Right kidney (tissue), 1 donor: ENCODE data around the gene PRKX.
A peak's percentile ranks its signal among the peaks of the same experiment; 100 is the strongest.
"Not testable (repeated sequence)": the region's sequence is repeated elsewhere in the genome, so short reads cannot be mapped to it uniquely, and the experiment has no call there.

Source experiments
- DNase-seq: peaks from one replicate; pipeline ENCODE4 v3.0.0-alpha.2; 2016

Gene PRKX

DNA sequence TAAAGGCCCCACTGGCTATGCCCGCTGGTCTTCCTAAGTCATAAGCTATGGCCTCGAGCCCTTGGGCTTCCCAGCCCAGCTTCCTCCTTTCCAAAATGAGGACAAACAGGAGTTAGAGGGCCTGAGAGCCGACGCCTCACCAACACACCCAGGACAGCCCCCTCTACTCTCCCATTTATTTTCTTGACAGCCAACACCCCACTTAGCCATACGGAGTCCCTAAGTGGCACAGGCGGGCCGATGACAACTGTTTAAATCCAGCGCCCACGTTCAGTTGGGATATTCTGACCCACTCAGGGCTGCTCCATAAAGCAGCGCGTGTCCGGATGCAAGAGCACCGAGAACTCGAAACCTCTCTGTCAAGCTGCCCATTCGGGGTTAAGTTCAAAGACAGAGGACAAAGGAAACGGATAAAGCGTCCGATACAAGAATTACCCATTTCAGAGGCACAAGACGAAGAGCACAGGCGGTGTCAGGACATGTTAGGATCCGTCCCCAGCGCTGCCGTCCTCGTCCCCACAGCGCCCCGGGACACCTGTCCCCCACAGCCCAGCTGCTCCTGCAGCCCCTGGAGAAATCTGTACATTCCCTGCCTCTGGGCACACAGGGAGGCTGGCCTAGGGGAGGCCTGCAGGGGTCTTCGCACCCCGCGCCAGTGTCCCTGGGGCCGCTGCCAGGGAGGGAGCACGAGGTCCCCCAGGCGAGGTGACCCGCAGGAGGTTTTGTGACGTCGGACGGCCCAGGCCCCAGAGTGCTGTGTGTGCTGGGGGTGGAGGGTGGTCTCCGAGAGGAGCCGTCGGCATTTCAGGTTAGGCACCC is 1.2 kb downstream of the PRKX start:
- DNase-seq = peak; percentile 55

DNA sequence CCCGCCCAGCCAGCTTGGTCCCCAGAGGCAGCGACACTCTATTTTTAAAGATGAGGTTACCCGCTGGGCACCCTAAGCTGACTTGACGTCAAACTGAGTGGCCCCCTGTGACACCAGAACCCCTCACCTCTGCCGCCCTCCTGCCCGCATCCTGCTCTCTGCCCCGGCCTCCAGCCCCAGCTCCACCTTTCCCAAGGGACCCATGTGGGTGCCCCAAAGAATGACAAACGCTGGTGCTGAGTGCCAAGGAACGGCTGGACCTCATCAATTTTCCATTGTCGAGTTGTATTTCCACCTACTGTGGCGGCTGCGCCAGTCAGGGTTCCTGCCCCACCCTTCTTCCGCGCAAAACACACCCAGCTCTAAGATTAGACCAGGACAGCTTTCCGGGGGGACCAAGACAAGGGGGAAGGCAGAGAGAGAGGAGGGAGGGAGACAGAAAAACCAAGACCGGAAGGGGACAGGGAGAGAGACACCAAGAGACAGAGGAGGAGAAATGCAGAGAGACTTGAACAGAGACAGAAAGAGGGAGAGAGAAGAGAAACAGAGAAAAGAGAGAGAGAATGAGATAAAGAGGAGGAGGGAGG is 2.0 kb downstream of the PRKX start:
- no peak for DNase-seq

GRCh38 chrX:3707673-3708274 is 5.7 kb downstream of the PRKX start:
- not testable (repeated sequence) for DNase-seq

GRCh38 chrX:3706481-3706880 is 7.0 kb downstream of the PRKX start:
- DNase-seq = no peak

DNA sequence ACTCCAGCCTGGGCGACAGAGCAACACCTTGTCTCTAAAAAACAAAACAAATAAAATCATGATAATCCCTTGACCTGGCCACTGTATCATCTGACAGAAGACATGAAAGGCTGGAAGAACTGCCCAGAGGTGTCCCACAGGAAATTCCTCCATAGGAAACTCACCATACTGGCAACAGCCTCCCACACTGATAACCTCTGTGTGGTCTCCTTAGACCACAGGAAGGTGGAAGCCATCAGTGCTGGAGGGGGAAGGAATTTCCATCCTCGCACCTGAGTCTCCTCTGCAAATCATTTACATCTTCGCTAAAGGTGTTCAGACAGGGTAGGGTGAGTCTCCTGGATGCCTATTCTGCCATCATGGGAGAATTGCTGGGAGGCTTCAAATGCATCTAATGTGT is 10.2 kb downstream of the PRKX start:
- not testable (repeated sequence) for DNase-seq

DNA sequence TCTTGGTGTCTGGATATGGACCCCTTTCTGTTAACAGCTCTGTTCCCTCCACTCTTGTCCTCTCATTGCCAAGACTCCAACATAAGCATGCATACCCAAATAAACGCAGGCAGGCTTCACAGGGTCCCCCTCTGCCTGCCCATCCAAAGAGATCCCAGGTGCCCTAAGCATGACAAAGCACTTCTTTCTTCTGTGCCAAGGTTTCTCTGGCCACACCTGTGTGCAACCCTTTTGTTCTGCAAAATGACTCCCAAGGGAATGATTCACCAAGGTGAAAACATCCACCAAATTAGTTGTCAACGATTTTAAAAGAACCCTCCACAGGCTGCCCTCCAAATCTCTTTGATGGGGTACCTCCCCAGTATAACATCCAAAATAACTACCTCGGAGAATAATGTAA is 11.4 kb downstream of the PRKX start:
- not testable (repeated sequence) for DNase-seq

- not testable (repeated sequence) for DNase-seq
These were observed 12.0 kb downstream of the PRKX start for GRCh38 chrX:3701445-3701928.

DNA sequence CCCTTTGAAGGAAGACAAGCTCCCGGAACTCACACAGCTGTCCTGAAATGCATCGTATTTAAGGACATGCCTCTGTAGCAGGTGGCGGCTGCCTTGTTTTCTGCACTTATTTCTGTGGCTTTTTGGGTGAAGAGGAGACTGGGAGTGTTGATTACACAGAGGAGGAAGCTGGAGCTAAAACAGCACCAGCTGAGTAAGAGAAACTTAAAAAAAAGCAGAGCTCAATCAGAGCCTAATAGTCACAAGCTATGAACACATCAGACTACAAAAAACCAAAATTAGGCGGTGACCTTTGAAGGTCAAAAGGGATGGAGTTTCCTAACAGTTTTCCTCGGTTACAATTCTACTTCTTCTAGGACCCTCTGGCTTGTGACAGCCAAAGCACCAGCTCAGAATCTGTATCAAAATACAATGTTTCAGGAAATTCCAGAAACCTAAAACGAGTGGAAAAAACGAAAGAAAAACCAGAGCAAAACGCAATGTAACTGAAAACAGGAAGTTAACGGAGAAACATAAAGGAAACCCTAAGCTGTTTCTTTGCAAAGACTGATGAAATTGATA is 13.5 kb downstream of the PRKX start:
- no peak for DNase-seq

GRCh38 chrX:3697701-3698279 is 15.7 kb downstream of the PRKX start:
- DNase-seq = peak; percentile 46

GRCh38 chrX:3697220-3697684 is 16.2 kb downstream of the PRKX start:
- peak; percentile 28 for DNase-seq

GRCh38 chrX:3695536-3695935 is 17.9 kb downstream of the PRKX start:
- DNase-seq = no peak

- no peak for DNase-seq
These were observed 23.3 kb downstream of the PRKX start for GRCh38 chrX:3690140-3690539.

DNA sequence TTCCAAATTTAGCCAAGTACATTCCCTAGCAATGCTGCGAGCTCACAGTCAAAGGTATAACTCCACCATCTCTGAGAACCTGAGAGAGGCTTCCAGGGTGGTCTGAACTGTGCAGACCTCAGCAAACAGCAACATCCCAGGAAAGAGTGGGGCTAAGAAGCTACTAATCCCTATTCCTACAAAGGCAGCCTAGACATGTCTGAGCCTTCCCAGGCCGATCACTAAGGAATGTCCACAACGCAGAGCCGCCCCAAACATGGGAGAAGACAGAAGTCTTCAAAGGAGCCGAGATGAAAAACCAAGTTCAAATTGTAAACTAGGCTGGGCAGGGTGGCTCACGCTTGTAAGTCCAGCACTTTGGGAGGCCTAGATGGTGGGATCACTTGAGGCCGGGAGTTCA is 30.2 kb downstream of the PRKX start:
- DNase-seq = not testable (repeated sequence)

GRCh38 chrX:3680459-3680858 is 33.0 kb downstream of the PRKX start:
- DNase-seq = no peak

DNA sequence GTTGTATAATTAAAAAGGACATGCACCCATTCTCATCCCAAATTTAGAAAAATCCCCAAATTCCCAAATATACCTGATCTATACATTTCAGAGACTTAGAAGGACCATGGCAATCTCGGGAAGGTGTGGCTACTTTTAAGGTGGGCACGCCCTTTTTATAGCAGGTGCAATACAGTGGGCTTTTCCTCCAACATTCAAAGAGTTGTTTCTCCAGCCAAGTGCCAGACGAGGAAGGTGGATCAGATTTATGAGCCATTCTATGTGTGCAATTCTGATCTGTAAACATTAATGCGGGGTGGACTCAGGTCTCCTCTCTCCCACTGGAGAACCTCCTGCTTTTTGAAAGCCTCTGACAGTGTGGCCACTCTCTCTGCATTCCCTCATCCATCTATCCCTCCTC is 33.8 kb downstream of the PRKX start:
- no peak for DNase-seq

GRCh38 chrX:3678328-3678727 is 35.1 kb downstream of the PRKX start:
- no peak for DNase-seq

DNA sequence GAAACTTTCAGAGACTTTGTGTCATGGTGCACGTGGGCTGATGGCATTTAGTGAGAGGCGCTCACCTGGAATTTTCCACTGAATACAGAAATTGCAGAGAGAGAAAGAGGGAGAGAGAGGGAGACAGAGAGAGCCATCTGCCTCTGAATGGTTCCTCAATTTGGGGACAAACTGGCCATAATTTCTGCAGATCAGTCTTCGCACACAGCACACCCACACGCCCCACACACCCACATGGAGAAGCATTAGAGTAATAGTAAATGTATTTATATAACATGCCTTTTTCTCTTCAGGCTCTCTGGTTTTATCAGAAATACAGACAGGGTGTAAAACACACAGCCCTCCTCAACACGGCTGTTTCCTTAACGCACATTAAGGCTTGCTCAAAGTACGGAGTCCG is 38.6 kb downstream of the PRKX start:
- no peak for DNase-seq

DNA sequence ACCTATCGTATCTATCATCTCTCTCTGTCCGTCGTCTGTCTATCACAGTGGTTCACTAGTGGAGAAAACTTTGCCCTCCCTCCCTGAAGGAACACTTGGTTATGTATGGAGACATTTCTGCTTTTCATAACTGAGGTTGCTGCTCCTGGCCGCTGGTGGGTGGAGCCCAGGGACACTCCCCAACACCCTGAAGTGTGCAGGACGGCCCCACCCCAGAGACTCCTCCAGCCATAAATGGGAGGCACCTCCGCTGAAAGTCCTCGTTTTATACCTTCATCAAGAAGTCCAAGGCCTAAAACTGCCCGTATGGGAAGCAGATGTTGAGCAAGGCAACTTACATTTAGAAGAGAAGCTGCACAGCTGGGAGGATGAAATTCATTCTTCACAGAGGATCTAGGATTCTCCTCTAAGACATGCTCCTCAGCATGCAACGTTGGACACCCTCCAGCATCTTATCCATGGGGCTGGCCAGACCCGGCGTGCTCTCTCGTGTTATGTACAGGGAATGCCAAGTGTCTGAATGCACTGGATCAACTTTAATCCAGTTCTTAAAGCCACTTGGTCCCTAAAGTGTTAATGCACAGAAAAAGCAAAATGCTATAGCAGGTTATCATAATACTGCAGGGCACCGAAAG is 43.5 kb downstream of the PRKX start:
- no peak for DNase-seq

GRCh38 chrX:3666975-3667374 is 46.5 kb downstream of the PRKX start:
- no peak for DNase-seq

DNA sequence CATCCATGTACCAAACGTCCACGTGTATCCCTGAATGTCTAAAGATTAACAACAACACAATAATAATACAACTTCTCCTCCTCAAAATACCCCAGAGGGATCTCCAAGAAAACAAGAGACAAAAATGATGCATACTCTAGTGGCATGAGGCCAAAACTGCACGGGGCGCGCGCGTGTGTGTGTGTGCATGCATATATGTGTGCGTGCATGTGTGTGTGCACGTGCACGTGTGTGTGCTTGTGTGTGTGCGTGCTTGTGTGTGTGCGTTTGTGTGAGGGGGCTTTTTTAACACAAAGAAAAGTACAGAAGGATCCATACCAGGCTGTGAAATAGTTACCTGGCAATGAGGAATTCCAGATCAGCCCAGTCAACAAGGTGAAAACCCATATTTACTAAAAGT is 48.5 kb downstream of the PRKX start:
- no peak for DNase-seq

DNA sequence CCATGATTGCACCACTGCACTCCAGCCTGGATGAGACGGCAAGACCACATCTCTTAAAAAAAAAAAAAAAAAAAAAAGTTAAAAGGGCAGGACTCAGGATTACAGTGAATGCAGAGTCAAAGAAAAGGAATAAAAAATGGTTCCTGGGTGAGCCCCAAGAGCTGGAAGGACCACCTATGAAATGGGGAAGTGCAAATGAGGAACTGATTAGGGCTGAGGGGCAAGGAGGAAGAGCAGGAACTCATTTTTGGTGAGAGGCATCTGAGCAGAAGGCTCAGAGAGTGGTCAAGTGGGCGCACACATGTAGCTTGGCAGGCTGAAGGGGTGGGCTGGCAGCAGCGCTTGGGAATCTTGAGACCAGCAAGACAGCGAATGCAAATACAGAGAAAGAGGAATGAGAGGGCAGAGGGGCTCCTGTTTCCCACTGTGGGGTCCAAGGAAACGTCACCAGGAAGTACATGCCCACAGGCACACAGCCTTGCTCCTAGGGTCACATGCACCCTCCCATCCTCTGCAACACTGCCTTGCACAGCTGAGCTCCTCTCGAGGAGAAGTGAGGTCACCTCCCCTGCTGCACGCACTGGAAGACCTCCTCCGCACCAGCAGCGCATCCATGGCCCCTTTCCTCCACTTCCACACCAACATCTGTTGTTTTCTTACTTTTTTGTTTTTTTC is 49.7 kb downstream of the PRKX start:
- not testable (repeated sequence) for DNase-seq

GRCh38 chrX:3659761-3660160 is 53.7 kb downstream of the PRKX start:
- DNase-seq = no peak
